ENCODE results near the gene TASOR. TPM values are rescaled to one million over a fixed set of nuclear protein-coding genes. Genes with fewer than 3 reads are reported as not detected.

TASOR gene
- total and polyA plus RNA-seq, 2 of the 8 experiments (the other 6 are each of a cell fraction or from before 2014, with no cell fraction given): 12.2 to 45.5 TPM

DNA sequence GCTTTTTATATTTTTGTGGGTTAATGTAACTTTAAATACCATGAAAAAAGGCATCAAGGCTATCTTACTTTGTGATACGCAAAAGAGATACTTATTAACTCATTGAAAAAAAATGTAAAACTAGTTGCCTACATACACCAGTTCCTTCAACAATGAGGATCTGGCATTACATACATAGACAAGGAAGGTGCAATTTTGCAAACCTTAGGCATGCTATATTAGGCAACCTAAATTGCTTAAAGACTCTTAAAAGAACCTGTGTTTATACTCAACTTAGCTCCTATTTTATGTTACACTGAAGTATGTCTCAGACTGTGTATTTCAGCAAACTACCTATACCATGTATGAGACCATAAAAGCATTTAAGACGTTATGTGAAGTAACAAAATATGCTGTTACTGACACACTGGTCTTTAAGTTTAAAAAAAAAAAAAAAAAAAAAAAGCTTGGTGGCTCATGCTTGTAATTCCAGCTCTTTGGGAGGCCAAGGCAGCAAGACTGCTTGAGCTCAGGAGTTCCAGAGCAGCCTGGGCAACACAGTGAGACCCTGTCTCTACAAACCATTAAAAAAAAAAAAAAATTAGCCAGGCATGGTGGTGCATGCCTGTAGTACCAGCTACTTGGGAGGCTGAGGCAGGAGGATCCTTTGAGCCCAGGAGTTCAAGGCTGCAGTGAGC is 9.1 kb downstream of the TASOR start (continued):
- TF ChIP-seq, protein P1, sequence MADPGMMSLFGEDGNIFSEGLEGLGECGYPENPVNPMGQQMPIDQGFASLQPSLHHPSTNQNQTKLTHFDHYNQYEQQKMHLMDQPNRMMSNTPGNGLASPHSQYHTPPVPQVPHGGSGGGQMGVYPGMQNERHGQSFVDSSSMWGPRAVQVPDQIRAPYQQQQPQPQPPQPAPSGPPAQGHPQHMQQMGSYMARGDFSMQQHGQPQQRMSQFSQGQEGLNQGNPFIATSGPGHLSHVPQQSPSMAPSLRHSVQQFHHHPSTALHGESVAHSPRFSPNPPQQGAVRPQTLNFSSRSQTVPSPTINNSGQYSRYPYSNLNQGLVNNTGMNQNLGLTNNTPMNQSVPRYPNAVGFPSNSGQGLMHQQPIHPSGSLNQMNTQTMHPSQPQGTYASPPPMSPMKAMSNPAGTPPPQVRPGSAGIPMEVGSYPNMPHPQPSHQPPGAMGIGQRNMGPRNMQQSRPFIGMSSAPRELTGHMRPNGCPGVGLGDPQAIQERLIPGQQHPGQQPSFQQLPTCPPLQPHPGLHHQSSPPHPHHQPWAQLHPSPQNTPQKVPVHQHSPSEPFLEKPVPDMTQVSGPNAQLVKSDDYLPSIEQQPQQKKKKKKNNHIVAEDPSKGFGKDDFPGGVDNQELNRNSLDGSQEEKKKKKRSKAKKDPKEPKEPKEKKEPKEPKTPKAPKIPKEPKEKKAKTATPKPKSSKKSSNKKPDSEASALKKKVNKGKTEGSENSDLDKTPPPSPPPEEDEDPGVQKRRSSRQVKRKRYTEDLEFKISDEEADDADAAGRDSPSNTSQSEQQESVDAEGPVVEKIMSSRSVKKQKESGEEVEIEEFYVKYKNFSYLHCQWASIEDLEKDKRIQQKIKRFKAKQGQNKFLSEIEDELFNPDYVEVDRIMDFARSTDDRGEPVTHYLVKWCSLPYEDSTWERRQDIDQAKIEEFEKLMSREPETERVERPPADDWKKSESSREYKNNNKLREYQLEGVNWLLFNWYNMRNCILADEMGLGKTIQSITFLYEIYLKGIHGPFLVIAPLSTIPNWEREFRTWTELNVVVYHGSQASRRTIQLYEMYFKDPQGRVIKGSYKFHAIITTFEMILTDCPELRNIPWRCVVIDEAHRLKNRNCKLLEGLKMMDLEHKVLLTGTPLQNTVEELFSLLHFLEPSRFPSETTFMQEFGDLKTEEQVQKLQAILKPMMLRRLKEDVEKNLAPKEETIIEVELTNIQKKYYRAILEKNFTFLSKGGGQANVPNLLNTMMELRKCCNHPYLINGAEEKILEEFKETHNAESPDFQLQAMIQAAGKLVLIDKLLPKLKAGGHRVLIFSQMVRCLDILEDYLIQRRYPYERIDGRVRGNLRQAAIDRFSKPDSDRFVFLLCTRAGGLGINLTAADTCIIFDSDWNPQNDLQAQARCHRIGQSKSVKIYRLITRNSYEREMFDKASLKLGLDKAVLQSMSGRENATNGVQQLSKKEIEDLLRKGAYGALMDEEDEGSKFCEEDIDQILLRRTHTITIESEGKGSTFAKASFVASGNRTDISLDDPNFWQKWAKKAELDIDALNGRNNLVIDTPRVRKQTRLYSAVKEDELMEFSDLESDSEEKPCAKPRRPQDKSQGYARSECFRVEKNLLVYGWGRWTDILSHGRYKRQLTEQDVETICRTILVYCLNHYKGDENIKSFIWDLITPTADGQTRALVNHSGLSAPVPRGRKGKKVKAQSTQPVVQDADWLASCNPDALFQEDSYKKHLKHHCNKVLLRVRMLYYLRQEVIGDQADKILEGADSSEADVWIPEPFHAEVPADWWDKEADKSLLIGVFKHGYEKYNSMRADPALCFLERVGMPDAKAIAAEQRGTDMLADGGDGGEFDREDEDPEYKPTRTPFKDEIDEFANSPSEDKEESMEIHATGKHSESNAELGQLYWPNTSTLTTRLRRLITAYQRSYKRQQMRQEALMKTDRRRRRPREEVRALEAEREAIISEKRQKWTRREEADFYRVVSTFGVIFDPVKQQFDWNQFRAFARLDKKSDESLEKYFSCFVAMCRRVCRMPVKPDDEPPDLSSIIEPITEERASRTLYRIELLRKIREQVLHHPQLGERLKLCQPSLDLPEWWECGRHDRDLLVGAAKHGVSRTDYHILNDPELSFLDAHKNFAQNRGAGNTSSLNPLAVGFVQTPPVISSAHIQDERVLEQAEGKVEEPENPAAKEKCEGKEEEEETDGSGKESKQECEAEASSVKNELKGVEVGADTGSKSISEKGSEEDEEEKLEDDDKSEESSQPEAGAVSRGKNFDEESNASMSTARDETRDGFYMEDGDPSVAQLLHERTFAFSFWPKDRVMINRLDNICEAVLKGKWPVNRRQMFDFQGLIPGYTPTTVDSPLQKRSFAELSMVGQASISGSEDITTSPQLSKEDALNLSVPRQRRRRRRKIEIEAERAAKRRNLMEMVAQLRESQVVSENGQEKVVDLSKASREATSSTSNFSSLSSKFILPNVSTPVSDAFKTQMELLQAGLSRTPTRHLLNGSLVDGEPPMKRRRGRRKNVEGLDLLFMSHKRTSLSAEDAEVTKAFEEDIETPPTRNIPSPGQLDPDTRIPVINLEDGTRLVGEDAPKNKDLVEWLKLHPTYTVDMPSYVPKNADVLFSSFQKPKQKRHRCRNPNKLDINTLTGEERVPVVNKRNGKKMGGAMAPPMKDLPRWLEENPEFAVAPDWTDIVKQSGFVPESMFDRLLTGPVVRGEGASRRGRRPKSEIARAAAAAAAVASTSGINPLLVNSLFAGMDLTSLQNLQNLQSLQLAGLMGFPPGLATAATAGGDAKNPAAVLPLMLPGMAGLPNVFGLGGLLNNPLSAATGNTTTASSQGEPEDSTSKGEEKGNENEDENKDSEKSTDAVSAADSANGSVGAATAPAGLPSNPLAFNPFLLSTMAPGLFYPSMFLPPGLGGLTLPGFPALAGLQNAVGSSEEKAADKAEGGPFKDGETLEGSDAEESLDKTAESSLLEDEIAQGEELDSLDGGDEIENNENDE (IDR thresholded peaks at IDR 0.05; ENCODE audit: insufficient replicate concordance, low read length): no peak
- no peak for TF ChIP-seq SIRT6 (IDR thresholded peaks at IDR 0.05; ENCODE audit: low read length)
- TF ChIP-seq SIX5 (IDR thresholded peaks at IDR 0.05; ENCODE audit: low read depth, low read length): no peak
- no peak for TF ChIP-seq PHF8 (conservative IDR thresholded peaks at IDR 0.05; ENCODE audit: low read depth, low read length)
- TF ChIP-seq TAF1 (IDR thresholded peaks at IDR 0.05; ENCODE audit: low read depth, low read length): no peak
- TF ChIP-seq, protein P2, sequence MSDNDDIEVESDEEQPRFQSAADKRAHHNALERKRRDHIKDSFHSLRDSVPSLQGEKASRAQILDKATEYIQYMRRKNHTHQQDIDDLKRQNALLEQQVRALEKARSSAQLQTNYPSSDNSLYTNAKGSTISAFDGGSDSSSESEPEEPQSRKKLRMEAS (IDR thresholded peaks at IDR 0.05): no peak
- TF ChIP-seq, protein P3, sequence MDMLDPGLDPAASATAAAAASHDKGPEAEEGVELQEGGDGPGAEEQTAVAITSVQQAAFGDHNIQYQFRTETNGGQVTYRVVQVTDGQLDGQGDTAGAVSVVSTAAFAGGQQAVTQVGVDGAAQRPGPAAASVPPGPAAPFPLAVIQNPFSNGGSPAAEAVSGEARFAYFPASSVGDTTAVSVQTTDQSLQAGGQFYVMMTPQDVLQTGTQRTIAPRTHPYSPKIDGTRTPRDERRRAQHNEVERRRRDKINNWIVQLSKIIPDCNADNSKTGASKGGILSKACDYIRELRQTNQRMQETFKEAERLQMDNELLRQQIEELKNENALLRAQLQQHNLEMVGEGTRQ (IDR thresholded peaks at IDR 0.05; ENCODE audit: low read length): no peak
- no peak for TF ChIP-seq SRF (IDR thresholded peaks at IDR 0.05; ENCODE audit: low read depth, low read length)
- no peak for TF ChIP-seq RNF2 (IDR thresholded peaks at IDR 0.05; ENCODE audit: borderline replicate concordance, low read depth, low read length, missing control alignments, poor library complexity, severe bottlenecking)

Measured in H1 (cell line).